ENCODE results near the gene C2orf42.
A peak's percentile ranks its signal among the peaks of the same experiment; 100 is the strongest.
"Not testable (repeated sequence)": the region's sequence is repeated elsewhere in the genome, so short reads cannot be mapped to it uniquely, and the experiment has no call there.

C2orf42 gene

GRCh38 chr2:70169654-70170245 is 21.1 kb downstream of the C2orf42 start:
- ATAC-seq = not testable (repeated sequence)

DNA sequence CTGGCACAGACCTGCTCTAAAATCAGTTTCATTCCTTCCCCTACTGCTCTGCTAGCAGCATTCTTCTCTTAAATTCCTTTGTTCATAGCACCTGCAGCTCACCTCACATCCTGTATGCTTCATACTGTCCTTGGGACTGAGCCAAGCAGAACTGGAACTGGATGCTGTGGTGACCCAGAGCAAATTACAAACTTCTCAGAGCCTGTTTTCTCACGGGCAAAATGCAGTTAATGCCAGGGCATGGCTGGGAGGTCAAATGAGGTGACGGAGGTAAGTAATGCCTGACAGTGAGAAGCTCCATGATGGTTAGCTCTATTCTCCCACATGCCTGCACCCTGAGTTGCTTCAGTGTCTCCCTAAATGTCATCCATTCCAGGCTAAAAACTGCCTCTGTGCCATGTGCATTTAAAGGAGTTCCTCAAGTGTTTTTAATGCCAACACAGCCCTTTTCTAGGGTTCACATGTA is 29.7 kb downstream of the C2orf42 start:
- no peak for ATAC-seq

GRCh38 chr2:70160545-70160944 is 30.3 kb downstream of the C2orf42 start:
- ATAC-seq = no peak

- ATAC-seq = not testable (repeated sequence)
These were observed 41.6 kb downstream of the C2orf42 start for GRCh38 chr2:70149130-70149686.

- not testable (repeated sequence) for ATAC-seq
These were observed 42.5 kb downstream of the C2orf42 start for GRCh38 chr2:70148211-70148760.

DNA sequence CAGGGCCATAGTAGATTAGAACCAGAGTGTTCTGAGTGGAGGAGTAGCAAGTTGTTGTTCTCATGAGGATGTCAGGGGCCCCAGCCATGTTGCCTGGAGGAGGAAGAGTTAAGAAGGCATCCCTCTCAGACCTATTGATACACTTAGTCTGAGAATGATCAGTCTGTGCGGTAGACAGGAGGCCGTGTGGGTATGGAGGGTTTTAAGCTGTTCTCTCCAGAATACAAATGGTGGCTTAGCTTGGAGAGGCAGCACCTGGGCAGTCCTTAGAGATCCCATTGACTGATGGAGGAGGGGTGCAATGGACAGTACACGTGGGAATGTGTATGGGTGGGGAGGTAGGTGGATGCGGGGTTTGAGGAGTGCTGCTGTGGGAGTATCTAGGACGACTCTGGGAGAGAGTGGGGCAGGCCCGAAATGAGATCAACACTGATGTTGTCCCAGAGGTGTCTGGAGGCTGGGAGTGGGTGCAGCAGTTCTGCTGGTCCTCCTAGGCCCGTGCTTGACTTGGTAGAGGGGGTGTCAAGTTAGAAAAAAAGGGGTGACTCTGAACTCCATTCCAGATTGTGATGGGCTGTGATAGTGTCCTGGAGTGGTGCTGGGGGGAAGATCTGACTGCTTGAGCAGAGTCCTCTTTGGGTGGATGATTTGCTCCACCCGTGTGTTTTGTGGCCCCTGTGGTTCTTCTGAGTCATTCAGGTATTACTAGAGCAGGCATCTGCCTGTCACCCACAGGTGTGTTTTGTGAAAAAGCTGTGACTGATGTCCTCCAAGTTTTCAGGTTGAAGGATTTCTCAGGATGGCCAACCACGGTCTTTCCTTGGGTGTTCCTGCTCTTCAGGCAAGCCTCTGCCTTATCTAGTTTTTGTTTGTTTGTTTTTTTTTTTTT is 44.7 kb downstream of the C2orf42 start:
- no peak for ATAC-seq

- no peak for ATAC-seq
These were observed 45.7 kb downstream of the C2orf42 start for GRCh38 chr2:70145144-70145490.

- no peak for ATAC-seq
These were observed 46.2 kb downstream of the C2orf42 start for GRCh38 chr2:70144443-70145143.

- ATAC-seq = peak; percentile 16 to 18
These were observed 47.3 kb downstream of the C2orf42 start for GRCh38 chr2:70143314-70144150.

DNA sequence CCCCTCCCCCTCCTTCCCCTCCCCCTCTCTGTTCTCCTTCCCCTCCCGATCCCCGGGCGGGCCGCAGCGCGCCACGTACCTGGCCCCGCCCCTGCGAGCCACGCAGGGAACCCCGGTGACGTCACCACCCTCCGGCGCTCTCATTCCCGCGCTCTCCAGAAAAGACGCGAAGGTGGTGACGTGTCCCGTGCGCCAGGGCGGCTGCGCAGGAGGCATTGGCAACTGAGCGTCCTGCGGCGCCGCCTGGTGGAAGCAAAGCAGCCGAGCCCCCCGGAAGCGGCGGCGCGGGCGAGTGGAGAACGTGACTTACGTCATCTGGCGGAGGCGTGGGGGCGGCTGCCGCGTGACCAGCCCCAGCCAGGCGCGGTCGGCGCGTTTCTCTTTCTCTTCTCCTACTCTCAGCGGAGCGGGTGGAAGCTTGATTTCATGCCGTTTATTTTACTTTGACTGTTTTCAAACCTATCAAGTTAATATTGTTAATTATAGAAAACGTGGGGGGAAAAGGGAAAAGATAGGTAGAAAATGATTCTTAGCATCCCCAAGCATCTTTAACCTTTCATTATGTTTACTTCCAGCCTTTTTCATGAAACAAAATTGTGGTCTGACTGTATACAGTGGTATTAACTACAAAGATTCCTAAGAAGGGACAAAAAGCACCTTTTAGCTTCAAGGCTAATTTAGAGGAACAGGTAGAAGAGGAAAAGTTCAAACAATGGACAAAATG is 48.1 kb downstream of the C2orf42 start:
- peak; percentile 75 to 81 for ATAC-seq

GRCh38 chr2:70141902-70142589 is 48.8 kb downstream of the C2orf42 start:
- peak; percentile 32 to 34 for ATAC-seq

DNA sequence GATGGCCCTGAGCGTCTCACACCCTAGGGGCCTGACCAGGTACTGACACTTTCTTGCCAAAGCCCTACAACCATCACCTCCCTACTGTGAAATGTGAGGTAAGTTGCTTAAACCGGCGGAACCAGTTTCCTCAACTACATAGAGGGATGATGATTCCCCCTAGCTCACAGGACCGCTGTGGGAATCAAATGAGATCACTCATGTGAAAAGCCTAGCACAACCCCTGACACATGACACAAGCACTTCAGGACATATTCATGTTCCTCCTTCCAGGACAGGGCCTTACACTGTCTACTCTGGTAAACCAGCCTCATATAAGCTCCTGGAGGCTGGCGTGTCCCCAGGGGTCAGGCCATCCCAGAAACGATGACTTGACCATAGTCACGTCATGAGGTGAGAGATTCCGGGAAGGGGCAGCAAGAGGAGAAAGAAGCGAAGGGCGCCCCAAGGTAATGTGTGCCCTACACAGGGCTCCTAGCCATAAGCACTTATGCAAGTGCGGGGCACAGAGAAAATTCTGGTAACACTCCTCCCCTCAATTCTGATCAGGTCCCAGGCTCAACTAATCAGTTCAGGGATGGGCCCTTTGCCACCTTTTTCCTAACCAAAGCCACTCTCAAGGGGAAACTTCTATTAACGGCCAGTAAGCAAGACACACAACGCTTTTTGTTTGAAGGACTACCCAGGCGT is 49.5 kb downstream of the C2orf42 start:
- ATAC-seq = peak; percentile 41 to 46

DNA sequence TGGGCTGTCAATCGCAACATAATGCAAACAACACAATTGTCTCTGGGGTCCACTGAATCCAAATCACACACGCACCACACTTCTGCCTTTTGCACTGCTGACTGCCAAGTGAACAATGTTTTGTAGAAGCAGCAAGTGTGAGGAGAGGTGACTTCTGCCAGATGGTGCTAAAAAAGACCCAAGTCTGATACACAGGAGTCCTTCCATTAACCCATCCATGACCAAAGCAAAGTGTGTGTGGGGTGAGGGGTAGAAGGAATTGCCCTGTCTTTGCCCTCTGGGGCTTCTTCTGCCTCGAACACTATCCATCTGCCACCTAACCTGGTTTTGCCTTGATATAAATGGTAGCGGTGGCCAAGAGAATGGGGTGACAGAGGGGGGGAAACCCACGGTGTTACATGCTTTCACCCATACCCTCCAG is 50.0 kb downstream of the C2orf42 start:
- ATAC-seq = no peak

- not testable (repeated sequence) for ATAC-seq
These were observed 56.4 kb downstream of the C2orf42 start for GRCh38 chr2:70134323-70134983.

DNA sequence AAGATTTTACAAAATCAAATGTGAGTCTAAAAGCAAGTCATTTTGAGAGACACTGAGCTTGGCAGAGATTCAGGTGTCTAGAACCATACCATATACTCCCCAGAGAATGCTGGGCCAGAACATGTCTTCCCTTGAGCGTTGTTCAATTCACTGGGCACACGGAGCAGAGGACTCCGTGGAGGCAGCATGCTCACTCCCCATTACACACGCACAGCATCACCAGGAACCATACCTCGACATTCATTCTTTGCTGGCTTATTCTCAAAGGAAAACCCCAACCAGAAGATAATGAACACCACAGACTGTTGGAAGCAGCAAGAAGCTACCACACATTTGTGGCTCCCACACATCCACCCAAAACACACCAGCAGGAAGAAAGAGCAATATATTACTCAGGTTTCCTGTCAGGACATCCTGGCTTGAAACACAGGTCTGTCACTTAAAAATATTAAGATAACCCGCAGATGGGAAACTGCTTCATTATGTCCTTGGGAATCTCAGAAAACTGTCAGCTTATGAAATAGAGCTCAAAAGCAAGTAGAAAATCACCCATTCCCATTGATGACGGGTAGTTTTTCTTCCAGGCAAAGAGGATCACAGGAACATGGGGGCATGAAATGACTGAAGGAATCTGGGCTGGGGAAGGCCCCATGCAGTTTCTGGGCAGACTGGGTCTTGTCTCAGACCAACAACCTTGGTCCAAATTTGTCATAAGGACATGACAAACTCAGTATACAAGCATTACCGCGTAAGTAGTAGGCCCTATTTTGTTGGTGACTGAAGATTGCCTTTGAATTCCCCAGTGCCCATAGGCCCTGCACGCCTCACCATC is 57.1 kb downstream of the C2orf42 start:
- peak; percentile 10 to 22 for ATAC-seq

- no peak for ATAC-seq
These were observed 57.7 kb downstream of the C2orf42 start for GRCh38 chr2:70133127-70133452.

DNA sequence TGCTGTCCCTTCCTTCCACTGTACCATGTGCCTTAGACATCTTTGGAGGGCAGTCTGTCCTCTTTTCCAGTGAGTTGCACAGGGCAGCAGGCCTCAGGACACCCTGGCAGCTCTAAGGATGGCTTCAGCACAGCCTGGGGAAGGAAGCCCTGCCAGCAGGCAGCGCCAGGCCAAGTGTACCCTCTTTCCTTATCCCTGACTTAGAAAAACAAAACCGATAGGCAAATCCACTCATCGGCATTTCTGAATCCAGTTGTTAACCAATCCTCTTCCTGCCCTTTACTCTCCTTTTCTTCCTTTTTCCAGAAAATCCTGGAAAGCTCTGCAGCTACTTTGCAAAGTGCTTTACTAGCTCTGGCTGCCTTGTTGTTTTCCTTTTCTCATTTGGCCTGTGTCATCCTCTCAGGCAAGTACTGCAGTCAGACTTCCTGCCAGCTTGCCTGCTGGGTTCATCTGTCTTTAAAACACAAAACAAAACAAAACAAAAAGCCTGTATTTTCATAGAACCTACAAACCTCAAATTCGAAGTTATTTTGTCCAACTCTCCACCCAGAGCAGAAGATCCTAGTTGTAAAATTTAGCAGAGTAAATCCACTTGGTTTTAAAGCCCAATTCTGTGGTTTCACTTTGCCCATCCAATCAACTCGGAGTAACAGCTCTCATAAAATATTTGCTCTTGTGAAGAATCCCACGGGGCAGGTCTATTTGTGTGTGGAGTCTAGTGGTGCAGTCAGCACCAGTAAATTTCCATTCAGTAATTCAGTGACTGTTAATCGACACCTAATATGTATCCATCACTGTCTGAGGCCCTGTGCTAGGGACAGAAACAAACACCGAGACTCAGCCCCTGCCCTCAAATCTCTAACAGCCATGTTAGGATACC is 58.3 kb downstream of the C2orf42 start:
- peak; percentile 81 to 83 for ATAC-seq
